GM12875 (cell line): ENCODE data around the gene NOS3.

Source experiments
- H3K4me3 ChIP-seq: one replicate; pipeline ENCODE4 v1.5.1; 2011; ENCODE audit warnings: low read depth, low read length, control low read depth
- CTCF ChIP-seq: IDR thresholded peaks from 2 replicates; pipeline ENCODE4 v1.5.1; 2011; ENCODE audit warnings: low read depth, mild to moderate bottlenecking, control low read depth, inconsistent platforms, low read length, moderate library complexity, borderline replicate concordance; ENCODE audit not compliant: insufficient read depth

Gene NOS3

GRCh38 chr7:151061213-151062110 lies 70.6 kb downstream of the NOS3 start:
- H3K4me3 ChIP-seq = no peak overlapping the region
- no peak for TF ChIP-seq CTCF

- no peak overlapping the region for H3K4me3 ChIP-seq
- TF ChIP-seq CTCF = no peak
Observed at GRCh38 chr7:151062111-151062398, 71.2 kb downstream of the NOS3 start.

- no peak for TF ChIP-seq CTCF
- H3K4me3 ChIP-seq = no peak overlapping the region
Observed at GRCh38 chr7:151062399-151063211, 71.8 kb downstream of the NOS3 start.

- no peak overlapping the region for H3K4me3 ChIP-seq
- no peak for TF ChIP-seq CTCF
Observed at GRCh38 chr7:151063212-151063561, 72.4 kb downstream of the NOS3 start.
